Left forelimb (tissue), 1 donor: ENCODE measurements around the gene ERC1.
"Not testable (repeated sequence)": the region's sequence is repeated elsewhere in the genome, so short reads cannot be mapped to it uniquely, and the experiment has no call there.

Experiments
- DNase-seq: peaks from one replicate; pipeline ENCODE4 v3.0.0-alpha.2; 2018; ENCODE audit warnings: low spot score

ERC1 gene

GRCh38 chr12:981961-982360 is 9.1 kb upstream of the ERC1 start:
- no peak for DNase-seq

GRCh38 chr12:988646-989045 is 2.4 kb upstream of the ERC1 start:
- no peak for DNase-seq

GRCh38 chr12:989051-989450 is 2.0 kb upstream of the ERC1 start:
- DNase-seq: no peak

DNA sequence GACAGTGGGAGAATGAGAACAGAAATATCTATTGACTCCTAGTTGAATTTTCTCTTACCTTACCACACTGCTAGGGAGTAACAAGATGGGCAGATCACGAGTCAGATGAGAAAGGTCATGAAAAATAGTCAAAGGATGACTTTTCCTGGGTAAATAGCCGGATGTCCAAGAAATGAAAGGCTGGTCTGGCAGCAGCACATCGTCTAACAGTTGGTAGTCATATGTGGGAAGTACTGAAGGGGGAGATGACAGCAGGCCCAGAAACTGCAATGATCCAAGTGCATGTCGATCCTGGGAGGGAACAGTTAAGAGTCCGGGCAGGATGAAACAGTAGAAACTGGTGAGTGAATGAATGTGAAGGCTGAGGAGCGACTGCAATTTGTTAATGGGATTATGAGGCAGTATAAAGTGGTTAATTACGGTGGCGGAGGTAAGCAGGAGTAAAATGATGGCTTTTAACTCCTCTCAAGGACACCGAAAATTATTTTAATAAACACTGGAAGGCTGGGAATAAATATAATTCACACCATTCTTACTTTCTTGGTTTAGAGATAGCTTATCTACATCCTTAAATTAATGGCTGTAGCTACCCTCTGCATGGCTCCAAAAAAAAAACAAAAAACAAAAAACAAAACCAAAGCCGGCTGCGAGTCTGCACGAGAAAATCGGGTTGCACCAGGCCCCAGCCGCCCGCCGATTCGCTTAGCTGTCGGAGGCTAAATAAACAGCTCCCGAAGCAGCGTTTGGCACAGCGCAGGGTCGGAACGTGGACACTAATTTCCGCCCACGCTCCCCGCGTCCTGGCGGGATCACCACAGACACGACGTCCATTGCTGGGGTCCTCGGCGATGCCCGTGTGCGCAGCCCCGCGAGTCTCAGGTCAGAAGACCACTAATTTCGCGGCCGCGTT is 1.0 kb upstream of the ERC1 start:
- DNase-seq: peak; percentile 67

DNA sequence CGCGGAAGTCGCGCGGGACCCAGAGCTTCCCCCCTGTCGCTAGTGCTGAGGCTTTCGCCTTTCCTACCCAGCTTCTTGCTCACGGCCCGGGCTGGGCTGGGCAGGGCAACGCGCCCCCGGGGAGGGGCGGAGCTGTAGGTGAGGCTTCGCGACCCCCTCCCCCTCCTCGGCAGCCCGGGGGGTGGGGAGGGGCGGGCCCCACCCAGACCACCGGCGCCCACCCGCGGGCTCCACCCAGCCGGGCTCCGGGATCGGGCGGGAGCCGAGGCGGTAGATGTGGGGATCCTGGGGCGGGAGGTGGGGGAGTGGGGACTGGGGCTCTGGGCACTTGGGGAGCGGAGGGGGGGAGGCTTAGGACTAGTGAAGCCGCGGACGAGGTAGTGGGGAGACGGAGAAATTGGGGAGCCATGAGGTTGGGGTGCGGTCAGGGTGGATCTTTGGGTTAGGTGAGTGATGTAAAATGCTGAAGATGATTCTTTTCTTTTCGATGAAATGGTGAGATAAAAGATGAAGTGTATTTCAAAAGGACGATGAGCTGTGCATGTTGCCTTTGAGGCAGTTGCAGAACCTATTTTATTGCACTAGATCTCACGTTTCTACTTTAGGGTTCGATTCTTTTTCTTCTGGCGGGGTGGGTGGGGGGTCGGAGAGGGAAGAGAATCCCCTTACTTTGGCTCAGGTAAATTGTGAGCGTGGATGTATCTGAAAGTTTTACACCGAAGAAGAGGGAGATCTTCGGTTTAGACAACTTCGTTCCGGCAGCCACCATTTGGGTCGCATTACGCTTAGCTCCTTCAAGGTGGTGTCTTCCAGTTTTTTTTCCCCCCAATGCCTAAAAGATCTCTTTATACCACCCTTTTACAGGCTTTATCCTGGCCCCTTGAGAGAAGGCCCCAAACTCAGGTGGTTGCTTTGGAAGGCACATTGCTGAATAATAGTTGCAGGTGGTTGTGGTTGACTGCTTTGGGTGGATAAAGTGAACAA is 619 bp downstream of the ERC1 start:
- DNase-seq: no peak

DNA sequence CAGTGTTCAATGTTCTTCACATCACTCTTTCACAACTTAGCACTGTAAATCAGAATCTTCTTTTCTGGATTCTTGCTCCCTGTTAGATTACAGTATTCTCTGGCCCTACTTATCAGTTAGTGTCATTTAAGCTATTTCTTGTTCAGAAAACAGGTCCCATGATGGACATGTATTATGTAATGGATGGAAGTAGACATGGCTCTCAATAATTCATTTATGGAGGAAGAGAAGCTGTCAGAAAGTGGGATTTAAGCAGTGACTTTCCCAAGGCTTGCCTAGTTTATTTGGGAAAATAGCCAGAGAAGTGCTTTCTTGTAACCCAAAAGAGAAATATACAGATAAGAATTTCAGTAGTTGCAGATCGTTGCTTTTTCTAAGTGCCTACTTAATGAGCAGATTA is 1.6 kb downstream of the ERC1 start:
- DNase-seq: no peak

GRCh38 chr12:996881-997280 is 5.9 kb downstream of the ERC1 start:
- no peak for DNase-seq

GRCh38 chr12:997505-997904 is 6.5 kb downstream of the ERC1 start:
- DNase-seq: no peak

DNA sequence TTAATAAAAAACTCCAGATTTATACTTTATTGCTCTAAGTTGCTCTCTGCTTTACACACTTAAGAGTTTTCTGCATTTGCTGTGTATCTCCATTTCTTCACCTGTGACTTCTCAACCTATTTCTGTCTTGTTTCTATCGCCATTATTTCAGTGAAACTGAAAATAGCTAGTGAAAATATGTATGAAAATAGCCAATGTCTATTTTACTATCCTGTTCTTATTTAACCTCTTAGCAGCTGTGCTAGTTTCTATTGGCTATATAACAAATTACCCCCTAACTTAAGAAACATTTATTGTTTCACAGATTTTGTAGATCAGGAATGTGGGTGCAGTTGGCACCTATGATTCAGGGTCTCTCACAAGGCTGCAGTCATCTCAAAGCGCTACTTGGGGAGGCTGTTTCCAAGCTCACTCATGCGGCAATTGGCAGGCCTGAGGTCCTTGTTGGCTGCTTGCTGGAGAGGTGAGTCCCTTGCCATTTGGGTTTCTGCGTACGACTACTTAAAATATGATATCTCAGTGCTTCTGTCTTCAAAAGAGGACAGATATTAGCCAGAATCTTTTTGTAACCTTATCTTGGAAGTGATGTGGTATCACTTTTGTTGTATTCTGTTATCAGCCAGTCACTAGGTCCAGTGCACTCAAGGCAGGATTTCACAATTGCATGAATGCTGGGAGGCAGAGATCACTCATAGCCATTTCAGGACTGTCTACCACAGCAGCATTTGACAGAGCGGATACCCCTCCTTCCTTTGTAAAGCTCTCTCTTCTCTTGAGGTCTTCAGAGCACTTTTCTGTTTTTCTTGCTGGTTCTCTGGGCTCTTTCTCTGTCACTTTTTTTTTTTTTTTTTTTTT is 7.2 kb downstream of the ERC1 start:
- no peak for DNase-seq

DNA sequence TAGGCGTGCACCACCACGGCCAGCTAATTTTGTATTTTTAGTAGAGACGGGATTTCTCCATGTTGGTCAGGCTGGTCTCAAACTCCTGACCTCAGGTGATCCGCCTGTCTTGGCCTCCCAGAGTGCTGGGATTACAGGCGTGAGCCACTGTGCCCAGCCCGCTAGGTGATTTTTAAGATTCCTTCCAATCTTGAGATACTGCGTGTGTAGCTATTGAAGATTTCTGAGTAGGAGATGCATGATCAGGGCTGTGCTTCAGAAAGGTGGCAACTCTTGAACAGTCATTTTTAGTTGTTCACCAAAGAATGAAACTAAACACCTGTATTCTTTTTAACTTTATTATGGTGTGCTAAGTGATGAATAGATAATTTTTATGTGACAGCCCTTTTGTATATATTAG is 8.7 kb downstream of the ERC1 start:
- DNase-seq: not testable (repeated sequence)

DNA sequence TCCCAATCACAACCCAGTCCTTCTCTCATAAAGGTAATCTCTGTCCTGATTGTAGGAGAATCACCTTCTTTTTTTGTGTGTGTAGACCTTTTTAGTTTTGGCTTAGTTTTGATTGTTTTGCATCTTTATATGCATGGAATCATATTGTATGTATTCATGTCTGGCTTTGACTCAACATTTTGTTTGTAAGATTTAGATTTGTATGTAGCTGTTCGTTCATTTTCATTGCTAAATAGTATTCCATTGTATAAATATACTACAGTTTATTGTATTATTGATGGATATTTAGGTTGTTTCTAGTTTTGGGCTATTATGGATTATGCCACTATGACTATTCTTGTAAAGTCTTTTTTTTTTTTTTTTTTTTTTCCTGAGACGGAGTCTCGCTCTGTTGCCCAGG is 10.5 kb downstream of the ERC1 start:
- DNase-seq: no peak

DNA sequence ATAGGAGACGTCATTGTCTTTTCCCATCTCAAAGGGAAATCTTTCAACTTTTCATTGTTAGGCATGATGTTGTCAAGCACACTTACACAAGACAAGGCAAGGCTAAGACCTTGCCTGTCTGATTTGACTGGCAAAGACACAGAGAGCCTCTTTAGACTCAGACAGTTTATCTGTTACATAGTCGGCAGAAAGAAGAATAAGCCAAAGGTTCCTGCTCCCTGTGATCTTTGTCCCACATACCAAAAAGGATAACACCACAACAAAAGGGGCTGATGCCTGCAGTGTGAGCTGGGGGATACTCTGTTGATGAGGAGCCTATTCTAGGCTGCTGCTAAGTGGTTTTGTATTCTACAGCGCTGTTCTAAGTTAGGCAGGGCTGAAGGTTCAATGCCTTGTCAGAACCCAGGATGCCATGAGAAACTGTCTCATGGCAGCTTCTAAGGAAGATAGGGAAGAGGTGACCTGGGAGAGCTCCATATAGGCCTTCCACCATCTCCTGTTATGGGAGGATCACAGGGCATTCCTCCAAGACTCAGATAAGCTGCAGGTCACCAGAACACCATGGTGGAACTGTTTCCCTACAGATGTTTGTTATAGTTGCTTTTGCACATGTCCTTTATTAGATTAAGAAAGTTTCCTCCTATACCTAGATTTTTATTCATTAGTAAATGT is 12.7 kb downstream of the ERC1 start:
- DNase-seq: no peak

DNA sequence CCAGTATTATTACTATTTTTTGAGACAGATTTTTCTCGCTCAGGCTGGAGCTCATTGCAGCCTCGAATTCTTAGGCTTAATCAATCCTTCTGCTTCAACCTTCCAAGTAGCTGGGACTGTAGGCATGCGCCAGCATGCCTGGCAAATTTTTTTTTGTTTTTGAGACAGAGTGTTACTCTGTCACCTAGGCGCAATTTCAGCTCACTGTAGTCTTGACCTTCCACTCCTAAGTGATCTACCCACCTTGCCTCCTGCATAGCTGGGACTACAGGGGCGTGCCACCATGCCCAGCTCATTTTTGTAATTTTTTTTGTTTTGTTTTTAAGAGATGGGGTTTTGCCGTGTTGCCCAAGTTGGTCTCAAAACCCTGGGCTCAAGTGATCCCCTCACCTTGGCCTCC is 15.2 kb downstream of the ERC1 start:
- DNase-seq: no peak

GRCh38 chr12:1007276-1007675 is 16.3 kb downstream of the ERC1 start:
- no peak for DNase-seq

DNA sequence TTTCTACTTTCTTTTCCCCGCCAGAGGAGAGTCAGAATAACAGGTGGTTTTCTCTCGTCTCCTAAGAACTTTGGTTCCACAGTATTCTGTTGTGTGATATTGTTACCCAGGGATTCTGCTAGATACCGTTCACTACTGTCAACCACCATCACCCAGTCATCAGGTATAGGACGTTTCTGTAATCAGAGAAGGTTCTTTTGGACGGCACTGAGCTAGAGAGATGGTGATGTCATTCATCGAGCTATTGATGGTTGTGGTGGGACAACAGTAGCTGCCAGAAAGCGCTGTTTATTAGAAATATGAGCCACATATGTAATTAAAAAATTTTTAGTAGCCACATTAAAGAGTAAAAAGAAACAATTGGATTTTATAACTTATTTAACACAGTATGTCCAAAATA is 17.0 kb downstream of the ERC1 start:
- DNase-seq: no peak

GRCh38 chr12:1011091-1011490 is 20.1 kb downstream of the ERC1 start:
- no peak for DNase-seq

DNA sequence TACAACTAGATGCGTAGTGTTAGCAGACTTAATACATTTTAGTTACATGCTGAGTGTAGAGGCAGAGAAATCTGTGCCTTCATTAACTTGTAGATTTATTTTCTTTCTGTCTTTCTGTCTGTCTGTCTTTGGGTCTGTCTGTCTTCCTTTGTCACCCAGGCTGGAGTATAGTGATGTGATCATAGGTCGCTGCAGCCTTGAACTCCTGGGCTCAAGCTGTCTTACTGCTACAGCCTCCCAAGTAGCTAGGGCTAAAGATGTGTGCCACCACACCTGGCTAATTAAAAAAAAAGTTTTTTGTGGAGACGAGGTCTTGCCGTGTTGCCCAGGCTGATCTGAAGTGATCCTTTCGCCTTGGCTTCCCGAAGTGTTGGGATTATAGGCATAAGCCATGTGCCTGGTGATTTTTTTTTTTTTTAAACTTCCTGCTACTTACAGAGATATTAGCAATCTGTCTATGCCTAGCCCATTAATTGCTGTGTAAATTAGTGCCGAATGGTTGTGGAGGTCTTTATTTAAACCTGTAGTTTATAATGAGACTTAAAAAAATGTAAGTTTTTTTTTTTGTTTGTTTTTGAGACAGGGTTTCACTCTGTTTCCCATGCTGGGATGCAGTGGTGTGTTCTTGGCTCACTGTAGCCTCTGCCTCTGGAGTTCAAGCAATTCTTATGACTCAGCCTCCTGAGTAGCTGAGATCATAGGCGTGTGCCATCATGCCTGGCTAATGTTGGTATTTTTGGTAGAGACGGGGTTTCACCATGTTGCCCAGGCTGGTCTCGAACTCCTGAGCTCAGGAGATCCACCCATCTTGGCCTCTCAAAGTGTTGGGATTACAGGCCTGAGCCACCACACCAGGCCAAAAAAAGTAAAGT is 22.8 kb downstream of the ERC1 start:
- no peak for DNase-seq

- no peak for DNase-seq
Observed at GRCh38 chr12:1019283-1019682, 28.3 kb downstream of the ERC1 start.

GRCh38 chr12:1020389-1020788 is 29.4 kb downstream of the ERC1 start:
- DNase-seq: no peak
